ENCODE data around the gene BAZ2A.

Gene BAZ2A

GRCh38 chr12:56632701-56633467 is 2.8 kb upstream of the BAZ2A start:
- Histone ChIP-seq H3K4me3 (replicated peaks; ENCODE audit: insufficient read depth, low read length) (no peak overlapping the region), H3K27ac (replicated peaks) (no peak overlapping the region), H3K27me3 (ENCODE audit: insufficient read depth, poor library complexity, severe bottlenecking) (no peaks in the 10 kb centered on the region)
- no peak for DNase-seq (ENCODE audit: low read depth in 1 of 2, low spot score in 1 of 2)
- TF ChIP-seq POLR2AphosphoS5 (IDR thresholded peaks at IDR 0.05; ENCODE audit: low read depth) (no peak), REST (IDR thresholded peaks at IDR 0.05; ENCODE audit: insufficient replicate concordance, low read depth) (no peak), CTCF (IDR thresholded peaks at IDR 0.05; ENCODE audit: insufficient read depth, low read length) (no peak), SPI1 (IDR thresholded peaks at IDR 0.05; ENCODE audit: borderline replicate concordance, low read depth) (no peak), GABPA (IDR thresholded peaks at IDR 0.05; ENCODE audit: low read depth) (no peak)

GRCh38 chr12:56631790-56632700 is 1.9 kb upstream of the BAZ2A start:
- H3K4me3 ChIP-seq (replicated peaks; ENCODE audit: insufficient read depth, low read length) = no peak overlapping the region
- peak in 1 of 2 experiments; percentile 34 for DNase-seq (ENCODE audit: low read depth in 1 of 2, low spot score in 1 of 2)
- H3K27me3 ChIP-seq (ENCODE audit: insufficient read depth, poor library complexity, severe bottlenecking) = no peaks in the 10 kb centered on the region
- TF ChIP-seq GABPA (IDR thresholded peaks at IDR 0.05; ENCODE audit: low read depth) (no peak), POLR2AphosphoS5 (IDR thresholded peaks at IDR 0.05; ENCODE audit: low read depth) (no peak), SPI1 (IDR thresholded peaks at IDR 0.05; ENCODE audit: borderline replicate concordance, low read depth) (no peak), CTCF (IDR thresholded peaks at IDR 0.05; ENCODE audit: insufficient read depth, low read length) (no peak), REST (IDR thresholded peaks at IDR 0.05; ENCODE audit: insufficient replicate concordance, low read depth) (no peak)
- no peak overlapping the region for H3K27ac ChIP-seq (replicated peaks)

- DNase-seq (ENCODE audit: low read depth in 1 of 2, low spot score in 1 of 2) = no peak
- Histone ChIP-seq H3K27ac (replicated peaks) (peak overlapping the region; percentile 94), H3K4me3 (replicated peaks; ENCODE audit: insufficient read depth, low read length) (peak overlapping the region; percentile 99), H3K27me3 (ENCODE audit: insufficient read depth, poor library complexity, severe bottlenecking) (no peaks in the 10 kb centered on the region)
- no peak for TF ChIP-seq POLR2AphosphoS5 (IDR thresholded peaks at IDR 0.05; ENCODE audit: low read depth)
- no peak for TF ChIP-seq GABPA (IDR thresholded peaks at IDR 0.05; ENCODE audit: low read depth)
- TF ChIP-seq SPI1 (IDR thresholded peaks at IDR 0.05; ENCODE audit: borderline replicate concordance, low read depth) = no peak
- TF ChIP-seq CTCF (IDR thresholded peaks at IDR 0.05; ENCODE audit: insufficient read depth, low read length) = no peak
- no peak for TF ChIP-seq REST (IDR thresholded peaks at IDR 0.05; ENCODE audit: insufficient replicate concordance, low read depth)
Measured at GRCh38 chr12:56629459-56630179, 507 bp downstream of the BAZ2A start.

Data from HL-60 (cell line).